H1 (cell line): ENCODE results near the gene LBX1. TPM values are rescaled to one million over a fixed set of nuclear protein-coding genes. Genes with fewer than 3 reads are reported as not detected.

Experiments
- CTCF ChIA-PET: fragments of 300-600 bp; sonication (Branson Sonifier 250); formaldehyde crosslinking; loops from one replicate; lab custom pipeline; 2021; ENCODE audit not compliant: partially characterized antibody; lab: Charles Lee
- POLR2A ChIA-PET: fragments of 300-600 bp; sonication (Branson Sonifier 250); formaldehyde crosslinking; loops from one replicate; lab custom pipeline; 2021; ENCODE audit warnings: inconsistent platforms; ENCODE audit not compliant: partially characterized antibody; lab: Charles Lee
- DNase-seq, 2 experiments: peaks; one replicate each; pipeline versions ENCODE4 v3.0.0 to v3.0.0-alpha.2; 2010 to 2022; ENCODE audit warnings: low spot score in 2 of 2, low read depth in 1 of 2, mixed read lengths in 1 of 2
- FAIRE-seq: peaks from 2 replicates; lab custom pipeline; 2011; peaks lifted over from hg19 to GRCh38; lab: Jason Lieb, UNC
- H2AFZ ChIP-seq: 2 replicates; pipeline ENCODE4 v1.8.1; 2012; ENCODE audit warnings: low read length, inconsistent platforms
- H2AK5ac ChIP-seq: 2 replicates; pipeline ENCODE4 v1.6.1; 2013; ENCODE audit warnings: low read depth, low read length
- H2BK120ac ChIP-seq: replicated peaks from 2 replicates; pipeline ENCODE3; 2013; ENCODE audit warnings: low read depth, low read length, inconsistent platforms
- H2BK12ac ChIP-seq: 2 replicates; pipeline ENCODE4 v1.6.1; 2013; ENCODE audit warnings: low read depth, low read length
- H2BK15ac ChIP-seq: 2 replicates; pipeline ENCODE4 v1.6.1; 2013; ENCODE audit warnings: low read length
- H2BK20ac ChIP-seq: 2 replicates; pipeline ENCODE4 v1.6.1; 2013; ENCODE audit warnings: low read length
- H2BK5ac ChIP-seq: 2 replicates; pipeline ENCODE4 v1.6.1; 2013; ENCODE audit warnings: low read depth, low read length
- H3K14ac ChIP-seq: 2 replicates; pipeline ENCODE4 v1.6.1; 2013; ENCODE audit warnings: inconsistent platforms; ENCODE audit not compliant: insufficient read length
- H3K18ac ChIP-seq: 2 replicates; pipeline ENCODE4 v1.6.1; 2013; ENCODE audit warnings: low read length; ENCODE audit errors: extremely low read depth
- H3K23ac ChIP-seq: 2 replicates; pipeline ENCODE4 v1.6.1; 2013; ENCODE audit warnings: inconsistent platforms; ENCODE audit not compliant: insufficient read length
- H3K23me2 ChIP-seq: 2 replicates; pipeline ENCODE4 v1.6.1; 2013; ENCODE audit warnings: low read depth, low read length
- H3K27ac ChIP-seq: 2 replicates; pipeline ENCODE4 v1.6.1; 2011; ENCODE audit warnings: low read depth, low read length, inconsistent platforms
- H3K27me3 ChIP-seq, 4 experiments: replicated peaks in 1 of 4; 1 replicate in 1 of 4; 2 replicates in 3 of 4; pipeline versions ENCODE4 v1.6.1 to v1.8.1; 2011 to 2013; ENCODE audit warnings: low read length in 3 of 4, mild to moderate bottlenecking in 3 of 4, inconsistent platforms in 2 of 4, mixed read lengths in 2 of 4, moderate library complexity in 1 of 4; ENCODE audit not compliant: control insufficient read depth in 3 of 4, insufficient read depth in 3 of 4; ENCODE audit errors: extremely low read depth in 1 of 4
- H3K36me3 ChIP-seq, 4 experiments: 2 replicates each; pipeline versions ENCODE4 v1.6.1 to v1.8.1; 2011 to 2013; ENCODE audit warnings: mild to moderate bottlenecking in 4 of 4, low read length in 3 of 4, moderate library complexity in 2 of 4, control low read depth in 1 of 4, inconsistent platforms in 1 of 4; ENCODE audit not compliant: insufficient read depth in 4 of 4, control insufficient read depth in 2 of 4
- H3K4ac ChIP-seq: replicated peaks from 2 replicates; pipeline ENCODE3; 2013; ENCODE audit warnings: low read length, low read depth, mixed read lengths, inconsistent platforms; ENCODE audit not compliant: insufficient read length
- H3K4me1 ChIP-seq, 4 experiments: replicated peaks in 1 of 4; 1 replicate in 1 of 4; 2 replicates in 3 of 4; pipeline versions ENCODE4 v1.6.1 to v1.8.1; 2011 to 2013; ENCODE audit warnings: low read length in 3 of 4, inconsistent platforms in 2 of 4, mixed read lengths in 1 of 4; ENCODE audit not compliant: insufficient read depth in 4 of 4, control insufficient read depth in 3 of 4
- H3K4me2 ChIP-seq, 2 experiments: 2 replicates each; pipeline versions ENCODE4 v1.6.1 to v1.8.1; 2011 to 2013; ENCODE audit warnings: low read depth in 2 of 2, low read length in 2 of 2, control low read depth in 1 of 2, inconsistent platforms in 1 of 2, mild to moderate bottlenecking in 1 of 2; ENCODE audit not compliant: insufficient read depth in 1 of 2
- H3K4me3 ChIP-seq, 4 experiments: fragments of 200-600, 300-600 bp in 1 of 4; sonication (generic), shearing (Covaris generic), sonication (Bioruptor Twin) in 1 of 4; 2 replicates each; pipeline versions ENCODE4 v1.5.1 to v1.8.1; 2011 to 2016; ENCODE audit warnings: low read length in 4 of 4, low read depth in 3 of 4, control low read depth in 2 of 4, inconsistent platforms in 2 of 4, mild to moderate bottlenecking in 2 of 4, mixed read lengths in 1 of 4, moderate library complexity in 1 of 4; ENCODE audit not compliant: insufficient read depth in 2 of 4; ENCODE audit errors: extremely low read depth in 1 of 4
- H3K56ac ChIP-seq: replicated peaks from 2 replicates; pipeline ENCODE3; 2013; ENCODE audit warnings: low read depth, mild to moderate bottlenecking, mixed read lengths, low read length, inconsistent platforms; ENCODE audit not compliant: insufficient read length
- H3K79me1 ChIP-seq: 2 replicates; pipeline ENCODE4 v1.6.1; 2013; ENCODE audit warnings: low read depth, low read length, control low read depth
- H3K79me2 ChIP-seq, 2 experiments: 2 replicates each; pipeline versions ENCODE4 v1.6.1 to v1.8.1; 2012 to 2013; ENCODE audit warnings: low read length in 2 of 2, mild to moderate bottlenecking in 2 of 2, inconsistent platforms in 1 of 2; ENCODE audit not compliant: insufficient read depth in 2 of 2, control insufficient read depth in 1 of 2
- H3K9ac ChIP-seq, 4 experiments: replicated peaks in 1 of 4; 1 replicate in 1 of 4; 2 replicates in 3 of 4; pipeline versions ENCODE4 v1.6.1 to v1.8.1; 2011 to 2013; ENCODE audit warnings: low read depth in 3 of 4, low read length in 3 of 4, control low read depth in 2 of 4, mild to moderate bottlenecking in 2 of 4, moderate library complexity in 2 of 4, inconsistent platforms in 1 of 4; ENCODE audit errors: extremely low read depth in 1 of 4
- H3K9me3 ChIP-seq, 2 experiments: 2 replicates each; pipeline versions ENCODE4 v1.6.1 to v1.8.1; 2012 to 2013; ENCODE audit warnings: mild to moderate bottlenecking in 2 of 2, moderate library complexity in 2 of 2, control low read depth in 1 of 2, inconsistent platforms in 1 of 2, low read depth in 1 of 2, low read length in 1 of 2, mixed read lengths in 1 of 2; ENCODE audit not compliant: insufficient read depth in 2 of 2
- H4K20me1 ChIP-seq, 2 experiments: replicated peaks in 1 of 2; 2 replicates each; pipeline versions ENCODE3 to v1.8.1; 2011 to 2013; ENCODE audit warnings: inconsistent platforms in 2 of 2, low read length in 2 of 2, mild to moderate bottlenecking in 1 of 2; ENCODE audit not compliant: insufficient read depth in 2 of 2, control insufficient read depth in 1 of 2
- H4K5ac ChIP-seq: 2 replicates; pipeline ENCODE4 v1.6.1; 2013; ENCODE audit warnings: low read length, low read depth, mixed read lengths, inconsistent platforms; ENCODE audit not compliant: insufficient read length
- H4K8ac ChIP-seq: 2 replicates; pipeline ENCODE4 v1.8.0; 2013; ENCODE audit warnings: mild to moderate bottlenecking, moderate library complexity, low read length, inconsistent platforms; ENCODE audit not compliant: insufficient read depth; ENCODE audit errors: extremely low read depth
- H4K91ac ChIP-seq: replicated peaks from 2 replicates; pipeline ENCODE3; 2013; ENCODE audit warnings: low read length, mixed read lengths, inconsistent platforms; ENCODE audit not compliant: insufficient read length
- CTBP2 ChIP-seq: IDR thresholded peaks from 2 replicates; pipeline ENCODE4 v1.7.0; 2011; ENCODE audit warnings: borderline replicate concordance, mild to moderate bottlenecking, moderate library complexity, mixed read lengths, low read length; ENCODE audit not compliant: insufficient read depth, insufficient read length
- RXRA ChIP-seq: IDR thresholded peaks from 2 replicates; pipeline ENCODE4 v1.6.1; 2011; ENCODE audit warnings: low read depth, mild to moderate bottlenecking, low read length, moderate library complexity; ENCODE audit not compliant: insufficient read depth
- WGBS, 2 experiments: shearing (Covaris generic) in 1 of 2; methylation state at CpG; one replicate each; pipeline versions ENCODE4 v1.1.6 to v1.1.7; 2013 to 2015; ENCODE audit warnings: low lambda C conversion rate in 2 of 2, mixed read lengths in 2 of 2, inconsistent platforms in 1 of 2, low coverage in 1 of 2, missing lambda C conversion rate in 1 of 2; ENCODE audit not compliant: insufficient replicate concordance in 2 of 2, insufficient coverage in 1 of 2, insufficient read length in 1 of 2; ENCODE audit errors: extremely low coverage in 1 of 2, missing lambda C conversion rate in 1 of 2; 5-methylcytosine and 5-hydroxymethylcytosine counted together
- polyA plus RNA-seq, 7 experiments: library from polyadenylated mRNA; depleted of rRNA in 3 of 7; stranded (reverse) in 5 of 7; unstranded in 2 of 7; fragments of >200 nt in 5 of 7; fragments of 200-250 nt in 2 of 7; gene quantifications; 1 replicate in 5 of 7; 2 replicates in 1 of 7; 4 replicates in 1 of 7; pipeline versions ENCODE4 v1.2.1 to v1.2.3, GENCODE V29; 2011 to 2013; ENCODE audit warnings: missing spikeins in 2 of 7, mixed read lengths in 2 of 7
- total RNA-seq: library from RNA; stranded (reverse); fragmentation: NEBNext Ultra II Directional; extraction: Animal tissue kit (Norgen Biotek cat#: 25700); gene quantifications from 2 replicates; pipeline ENCODE4 v1.2.1, GENCODE V29; 2021

Gene LBX1
- total and polyA plus RNA-seq, 2 of the 8 experiments (the other 6 are each of a cell fraction or from before 2014, with no cell fraction given): not detected

DNA sequence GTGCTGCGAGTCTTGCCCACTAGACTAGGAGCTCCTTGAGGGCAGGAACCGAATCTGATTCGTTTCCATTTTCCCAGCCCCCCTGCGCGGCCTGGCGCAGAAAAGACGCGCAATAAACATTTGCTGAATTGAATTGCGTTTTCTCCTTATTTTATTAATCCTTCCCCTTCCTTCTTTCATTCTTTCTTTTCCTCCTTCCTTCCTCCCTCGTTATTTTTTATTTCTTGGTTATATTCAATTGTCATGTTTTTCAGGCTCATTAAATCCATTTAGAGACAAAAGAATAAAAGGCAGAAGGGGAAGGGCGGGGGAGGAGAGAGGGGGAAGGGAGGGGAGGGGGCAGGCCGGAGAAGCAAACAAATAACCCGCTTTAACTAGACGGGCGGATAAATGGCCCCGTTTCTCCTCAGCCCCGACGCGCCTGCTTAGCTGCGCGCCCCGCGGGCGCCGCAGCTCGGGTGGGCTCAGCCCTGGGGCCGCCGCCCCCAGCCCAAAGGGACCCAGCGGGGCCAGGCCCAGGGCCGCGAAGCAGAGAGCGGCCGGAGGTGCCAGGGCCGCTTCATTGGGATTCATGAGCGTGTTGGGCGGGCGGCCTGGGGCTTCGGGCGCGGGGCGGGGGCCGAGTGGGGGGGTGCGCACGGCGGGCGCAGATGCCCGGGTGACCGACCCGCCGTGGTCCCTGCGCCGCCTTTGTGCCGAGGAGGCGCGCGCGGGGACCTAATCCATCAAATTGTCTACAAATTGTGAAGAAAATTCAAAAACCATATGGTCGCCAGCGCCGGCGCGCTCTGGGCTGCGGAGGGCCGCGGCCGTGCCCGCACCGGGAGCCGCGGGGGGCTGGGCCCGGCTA is 5.0 kb downstream of the LBX1 start:
- WGBS, 2 experiments: 5% methylated on average over 43 of the region's 71 CpGs; no CpG with 5 or more reads in 1 of the 2 experiments
- peaks cover 96 to 100% (median 100%) of the 10 kb centered on the region in 4 experiments for H3K27me3 ChIP-seq
- H2BK15ac ChIP-seq: no peak overlapping the region
- peaks cover 0 to 6% (median 0%) of the 10 kb centered on the region in 4 experiments; a peak in 1 of 8 replicates for H3K36me3 ChIP-seq
- H3K79me1 ChIP-seq: no peaks in the 10 kb centered on the region; the same call in 1 of the 2 replicates
- no peak for DNase-seq
- 0 out of 4 replicates have a peak, but pooled peaks cover 0 to 4% of the 10 kb centered on the region in 2 experiments for H3K9me3 ChIP-seq
- H2AK5ac ChIP-seq: no peak overlapping the region
- H3K79me2 ChIP-seq: no peaks in the 10 kb centered on the region
- no peak overlapping the region for H3K4ac ChIP-seq
- H2BK5ac ChIP-seq: no peak overlapping the region
- H4K91ac ChIP-seq: no peak overlapping the region
- no peak overlapping the region for H3K14ac ChIP-seq
- no peak overlapping the region for H3K9ac ChIP-seq
- ChIA-PET CTCF (interaction anchor here (0.9 to 8.1 kb wide), 7 partner anchors 10 to 220 kb away, joined by 3 to 113 read pairs (median 5); no protein-coding TSS in a partner anchor), POLR2A (interaction anchor here (1.4 kb wide), 2 partner anchors 11 to 60 kb away, joined by 3 read pairs; no protein-coding TSS in a partner anchor)
- H3K4me2 ChIP-seq: peak overlapping the region; percentile 12 to 16; a peak in 3 of 4 replicates
- no peaks in the 10 kb centered on the region; the same call in 1 of the 2 replicates for H3K23me2 ChIP-seq
- H3K23ac ChIP-seq: no peak overlapping the region
- no peak overlapping the region for H2BK20ac ChIP-seq
- no peak for FAIRE-seq
- H4K5ac ChIP-seq: no peak overlapping the region
- no peak overlapping the region for H2BK120ac ChIP-seq
- H3K27ac ChIP-seq: no peak overlapping the region
- peak overlapping the region; percentile 29; the same call in 1 of the 2 replicates for H2BK12ac ChIP-seq
- H3K4me3 ChIP-seq: peak overlapping the region in 1 of 4 experiments; percentile 16; a peak in 1 of 8 replicates
- H4K20me1 ChIP-seq: peaks cover 33 to 48% of the 10 kb centered on the region in 2 experiments
- peaks cover 0 to 14% (median 9%) of the 10 kb centered on the region in 4 experiments; a peak in 5 of 7 replicates for H3K4me1 ChIP-seq
- no peak overlapping the region for H3K56ac ChIP-seq
- no peak overlapping the region for H3K18ac ChIP-seq
- no peak overlapping the region for H2AFZ ChIP-seq
- H4K8ac ChIP-seq: peak overlapping the region; percentile 71; the same call in 1 of the 2 replicates
- peak; percentile 1 for TF ChIP-seq CTBP2
- no peak for TF ChIP-seq RXRA
